Ovary (tissue), 3 donors: ENCODE data around the gene ARPC2.

Experiments
- POLR2A ChIP-seq: fragments of 450-650 bp; IDR thresholded peaks from one replicate; pipeline ENCODE4 v1.6.1; 2017; ENCODE audit warnings: antibody characterized with exemption, mild to moderate bottlenecking, moderate library complexity
- TF ChIP-seq, protein P1 (sequence below), 3 donors: fragments of 450-650 bp in 2 of 3; fragments of 200-600 bp in 1 of 3; IDR thresholded peaks; one replicate each; pipeline versions ENCODE4 v1.5.1 to v1.8.0; 2016 to 2022; ENCODE audit warnings: antibody characterized with exemption in 3 of 3, mild to moderate bottlenecking in 1 of 3
- donor health status: DM: no; HTN: no; CAD: no.

- TF ChIP-seq, protein P1, sequence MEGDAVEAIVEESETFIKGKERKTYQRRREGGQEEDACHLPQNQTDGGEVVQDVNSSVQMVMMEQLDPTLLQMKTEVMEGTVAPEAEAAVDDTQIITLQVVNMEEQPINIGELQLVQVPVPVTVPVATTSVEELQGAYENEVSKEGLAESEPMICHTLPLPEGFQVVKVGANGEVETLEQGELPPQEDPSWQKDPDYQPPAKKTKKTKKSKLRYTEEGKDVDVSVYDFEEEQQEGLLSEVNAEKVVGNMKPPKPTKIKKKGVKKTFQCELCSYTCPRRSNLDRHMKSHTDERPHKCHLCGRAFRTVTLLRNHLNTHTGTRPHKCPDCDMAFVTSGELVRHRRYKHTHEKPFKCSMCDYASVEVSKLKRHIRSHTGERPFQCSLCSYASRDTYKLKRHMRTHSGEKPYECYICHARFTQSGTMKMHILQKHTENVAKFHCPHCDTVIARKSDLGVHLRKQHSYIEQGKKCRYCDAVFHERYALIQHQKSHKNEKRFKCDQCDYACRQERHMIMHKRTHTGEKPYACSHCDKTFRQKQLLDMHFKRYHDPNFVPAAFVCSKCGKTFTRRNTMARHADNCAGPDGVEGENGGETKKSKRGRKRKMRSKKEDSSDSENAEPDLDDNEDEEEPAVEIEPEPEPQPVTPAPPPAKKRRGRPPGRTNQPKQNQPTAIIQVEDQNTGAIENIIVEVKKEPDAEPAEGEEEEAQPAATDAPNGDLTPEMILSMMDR (IDR thresholded peaks at IDR 0.05): no peak
- TF ChIP-seq POLR2A: no peak
Observed at GRCh38 chr2:218209078-218209477, 7.9 kb upstream of the ARPC2 start.
